ENCODE measurements around the gene CALHM5.
"Not testable (repeated sequence)": the region's sequence is repeated elsewhere in the genome, so short reads cannot be mapped to it uniquely, and the experiment has no call there.

Gene CALHM5, protein sequence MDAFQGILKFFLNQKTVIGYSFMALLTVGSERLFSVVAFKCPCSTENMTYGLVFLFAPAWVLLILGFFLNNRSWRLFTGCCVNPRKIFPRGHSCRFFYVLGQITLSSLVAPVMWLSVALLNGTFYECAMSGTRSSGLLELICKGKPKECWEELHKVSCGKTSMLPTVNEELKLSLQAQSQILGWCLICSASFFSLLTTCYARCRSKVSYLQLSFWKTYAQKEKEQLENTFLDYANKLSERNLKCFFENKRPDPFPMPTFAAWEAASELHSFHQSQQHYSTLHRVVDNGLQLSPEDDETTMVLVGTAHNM

DNA sequence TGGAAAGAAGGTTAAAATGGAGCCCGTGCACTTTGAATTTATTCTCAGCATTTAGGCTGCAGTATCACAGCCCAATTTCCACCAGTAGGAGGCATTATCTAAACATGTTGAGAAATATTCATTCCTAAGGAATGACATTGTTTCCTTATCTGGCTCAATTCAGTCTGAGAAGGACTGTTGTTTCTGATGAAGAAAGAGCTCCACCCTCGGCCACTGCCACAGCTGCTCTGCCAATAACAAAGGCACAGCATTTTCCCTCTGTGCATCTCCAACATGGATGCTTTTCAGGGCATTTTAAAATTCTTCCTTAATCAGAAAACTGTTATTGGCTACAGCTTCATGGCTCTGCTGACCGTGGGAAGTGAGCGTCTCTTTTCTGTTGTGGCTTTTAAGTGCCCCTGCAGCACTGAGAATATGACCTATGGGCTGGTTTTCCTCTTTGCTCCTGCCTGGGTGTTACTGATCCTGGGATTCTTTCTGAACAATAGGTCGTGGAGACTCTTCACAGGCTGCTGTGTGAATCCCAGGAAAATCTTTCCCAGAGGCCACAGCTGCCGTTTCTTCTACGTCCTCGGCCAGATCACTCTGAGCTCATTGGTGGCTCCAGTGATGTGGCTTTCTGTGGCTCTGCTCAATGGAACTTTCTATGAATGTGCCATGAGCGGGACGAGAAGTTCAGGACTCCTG, at the start of gene CALHM5:
TSS of gene CALHM5 (plus strand) at position 216 of the 687 bp plus-strand sequence. CDS start at position 274, 58 bp downstream.
- no peak for DNase-seq

- peak; percentile 66 for DNase-seq
Measured at GRCh38 chr6:116461932-116462885, 49.2 kb upstream of the CALHM5 start.

DNA sequence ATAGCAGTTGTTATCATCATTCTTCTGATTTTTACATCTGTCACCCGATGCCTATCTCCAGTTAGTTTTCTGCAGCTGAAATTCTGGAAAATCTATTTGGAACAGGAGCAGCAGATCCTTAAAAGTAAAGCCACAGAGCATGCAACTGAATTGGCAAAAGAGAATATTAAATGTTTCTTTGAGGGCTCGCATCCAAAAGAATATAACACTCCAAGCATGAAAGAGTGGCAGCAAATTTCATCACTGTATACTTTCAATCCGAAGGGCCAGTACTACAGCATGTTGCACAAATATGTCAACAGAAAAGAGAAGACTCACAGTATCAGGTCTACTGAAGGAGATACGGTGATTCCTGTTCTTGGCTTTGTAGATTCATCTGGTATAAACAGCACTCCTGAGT, 48.1 kb upstream of the CALHM5 start:
- no peak for DNase-seq

GRCh38 chr6:116465246-116465645, 46.2 kb upstream of the CALHM5 start:
- no peak for DNase-seq

GRCh38 chr6:116467096-116467495, 44.3 kb upstream of the CALHM5 start:
- no peak for DNase-seq

- DNase-seq, result no peak
Measured at GRCh38 chr6:116467514-116467913, 43.9 kb upstream of the CALHM5 start.

- no peak for DNase-seq
Measured at GRCh38 chr6:116468293-116468692, 43.1 kb upstream of the CALHM5 start.

GRCh38 chr6:116471531-116471930, 39.9 kb upstream of the CALHM5 start:
- no peak for DNase-seq

DNA sequence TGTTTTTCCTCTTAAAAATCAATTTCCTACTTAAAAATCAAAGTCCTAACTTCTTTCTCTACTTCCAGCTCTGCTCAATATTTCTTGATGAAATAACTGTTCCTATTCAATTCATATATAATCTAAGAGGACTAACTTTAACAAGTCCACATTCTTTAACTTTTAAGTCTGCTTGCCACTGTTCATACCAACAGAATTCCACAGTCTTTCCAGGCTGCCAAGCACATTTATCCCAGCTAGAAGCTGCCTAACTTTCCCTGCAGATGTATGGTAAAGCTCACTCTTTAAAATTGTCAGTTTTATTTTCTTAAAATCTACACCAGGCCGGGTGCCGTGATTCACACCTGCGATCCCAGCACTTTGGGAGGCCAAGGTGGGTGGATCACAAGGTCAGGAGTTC, 38.7 kb upstream of the CALHM5 start:
- DNase-seq, result no peak

- no peak for DNase-seq
Measured at GRCh38 chr6:116475141-116475540, 36.3 kb upstream of the CALHM5 start.

GRCh38 chr6:116476002-116476678, 35.3 kb upstream of the CALHM5 start:
- no peak for DNase-seq

GRCh38 chr6:116482780-116483179, 28.7 kb upstream of the CALHM5 start:
- no peak for DNase-seq

DNA sequence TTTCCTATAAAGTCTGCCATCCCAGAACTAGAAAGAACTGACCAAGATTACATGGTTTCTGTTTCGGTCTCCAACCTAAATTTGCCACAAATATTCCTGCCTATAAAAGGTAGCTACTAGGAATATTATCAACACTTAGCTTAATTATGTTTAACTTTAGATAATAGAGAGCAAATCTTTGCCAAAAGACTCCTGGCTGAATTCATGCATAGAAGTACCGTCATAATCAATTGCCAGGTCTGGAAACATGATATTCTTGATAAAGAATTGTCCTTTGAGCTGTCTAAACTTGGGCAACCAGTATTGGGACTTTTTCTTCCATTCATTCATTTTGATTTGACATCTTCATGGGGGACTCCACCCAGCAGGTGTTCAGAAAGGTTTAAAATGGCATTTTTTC, 27.8 kb upstream of the CALHM5 start:
- DNase-seq, result no peak

DNA sequence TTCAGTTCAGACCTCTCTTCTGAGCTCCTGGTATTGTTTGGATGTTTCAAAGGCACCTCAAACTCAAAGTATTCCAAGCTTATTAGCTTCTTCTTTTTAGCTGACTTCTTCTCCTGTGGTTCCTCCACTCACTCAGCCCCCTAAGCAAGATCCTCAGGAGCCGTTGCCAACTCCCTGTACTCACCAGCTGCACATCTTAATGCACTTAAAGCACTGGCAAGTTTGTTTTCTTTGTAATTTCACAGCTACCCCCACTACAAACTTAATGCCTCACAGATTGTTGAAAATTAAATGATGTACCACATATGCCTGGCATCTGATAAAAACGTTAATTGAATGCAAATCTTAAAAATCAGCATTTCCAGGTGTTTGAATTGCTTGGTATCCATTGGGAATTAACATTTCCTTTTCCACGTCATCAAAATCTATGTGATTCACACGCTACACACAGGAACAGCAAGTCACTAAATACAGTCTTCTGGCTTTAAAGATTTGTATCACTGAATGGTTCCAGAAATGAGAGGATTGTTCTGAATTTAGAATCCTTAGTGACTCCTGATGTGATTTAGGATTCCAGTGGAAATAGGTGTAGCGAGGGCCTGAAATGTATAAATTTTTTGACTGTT, 25.8 kb upstream of the CALHM5 start:
- DNase-seq, result no peak

DNA sequence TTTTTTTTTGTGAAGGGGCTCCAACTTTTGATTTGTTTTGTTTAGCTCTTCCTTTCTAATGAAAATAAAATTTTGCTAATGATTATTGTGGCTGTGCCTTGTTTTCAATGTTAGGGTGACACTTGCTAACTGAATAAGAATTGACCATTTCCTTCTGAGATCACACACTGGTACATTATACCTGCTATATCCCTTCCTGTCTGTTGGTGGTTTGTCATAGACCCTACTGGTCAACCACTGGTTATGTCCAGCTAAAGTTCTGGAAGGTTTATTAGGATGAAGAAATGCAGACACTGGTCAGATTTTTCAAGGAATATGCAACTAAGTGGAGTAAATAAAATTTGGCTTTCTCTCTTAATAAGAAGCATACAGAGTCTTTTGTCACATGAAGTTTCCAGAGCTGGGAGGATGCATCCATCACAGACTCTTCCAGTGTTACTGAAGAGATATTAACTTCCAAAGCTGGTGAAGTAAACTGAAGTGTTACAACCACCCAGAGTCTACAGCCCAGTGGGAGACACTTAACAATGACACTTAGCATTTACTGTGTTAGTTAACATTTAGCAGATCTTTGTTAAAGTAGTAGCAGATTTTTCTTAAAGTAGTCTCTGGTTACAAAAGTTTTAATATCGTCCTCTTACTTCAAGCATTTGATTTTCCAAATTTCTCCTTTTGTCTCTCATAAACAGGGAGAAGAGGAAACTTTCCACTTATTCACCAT, 19.7 kb upstream of the CALHM5 start:
- DNase-seq, result no peak

DNA sequence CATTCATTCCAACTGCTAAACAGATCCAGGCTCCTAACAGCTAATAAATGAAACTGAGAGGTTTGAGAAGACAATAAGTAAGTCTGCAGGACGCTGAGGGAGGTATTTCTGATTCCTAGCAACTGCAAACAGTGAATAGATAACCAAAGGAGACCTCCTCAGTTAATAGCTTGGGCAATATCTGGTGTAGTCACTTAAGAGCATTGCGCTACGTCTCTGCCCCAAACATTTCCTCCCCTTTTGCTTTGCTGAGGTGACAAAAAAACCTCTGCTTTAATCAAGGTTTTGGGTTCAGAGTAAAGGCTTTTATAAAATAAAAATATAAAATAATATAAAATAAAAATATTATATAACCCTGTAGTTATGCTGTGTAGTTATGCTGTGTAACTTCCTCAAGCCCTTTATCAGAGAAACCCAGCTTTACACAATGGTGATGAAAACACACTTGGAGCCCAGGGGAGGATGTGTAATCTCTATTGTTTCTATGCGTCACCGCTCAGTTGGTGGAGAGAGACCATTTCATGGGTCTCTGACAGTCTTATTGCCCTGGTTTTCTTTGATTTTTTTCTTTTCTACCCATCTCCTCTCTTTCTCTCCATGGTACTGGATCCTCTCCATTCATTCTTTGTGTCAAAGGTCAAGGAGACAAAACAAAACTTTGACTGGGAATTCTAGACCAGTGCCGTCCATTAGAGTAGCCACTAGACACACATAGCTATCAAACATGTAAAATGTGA, 18.9 kb upstream of the CALHM5 start:
- DNase-seq, result no peak

- DNase-seq, result not testable (repeated sequence)
Measured at GRCh38 chr6:116495161-116495560, 16.3 kb upstream of the CALHM5 start.

DNA sequence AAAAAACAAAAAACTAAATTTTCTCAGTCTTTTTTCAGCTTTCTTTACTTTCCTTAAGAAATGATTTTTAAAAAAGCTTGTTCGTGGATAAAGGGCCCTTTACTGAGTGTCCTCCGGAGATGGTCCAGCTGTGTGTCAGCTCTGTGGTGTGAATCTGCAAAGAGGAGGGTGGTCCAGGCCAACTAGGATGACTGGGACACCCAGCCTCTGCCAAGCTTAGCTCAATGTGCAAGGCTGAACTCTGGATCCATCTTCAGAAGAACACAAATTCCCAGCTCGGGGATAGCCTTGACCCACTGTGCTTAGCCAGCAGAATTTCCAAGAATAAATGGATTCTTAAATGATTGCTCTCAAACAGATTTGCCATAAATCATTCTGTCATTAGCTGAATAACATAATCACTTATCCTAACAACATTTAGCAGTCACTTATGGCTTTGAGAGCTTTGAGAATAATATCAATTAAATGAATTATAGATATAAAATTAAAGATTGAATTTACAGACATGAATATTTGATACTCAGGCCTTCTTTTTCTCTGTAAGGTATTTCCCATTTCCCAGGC, 14.2 kb upstream of the CALHM5 start:
- DNase-seq, result no peak

DNA sequence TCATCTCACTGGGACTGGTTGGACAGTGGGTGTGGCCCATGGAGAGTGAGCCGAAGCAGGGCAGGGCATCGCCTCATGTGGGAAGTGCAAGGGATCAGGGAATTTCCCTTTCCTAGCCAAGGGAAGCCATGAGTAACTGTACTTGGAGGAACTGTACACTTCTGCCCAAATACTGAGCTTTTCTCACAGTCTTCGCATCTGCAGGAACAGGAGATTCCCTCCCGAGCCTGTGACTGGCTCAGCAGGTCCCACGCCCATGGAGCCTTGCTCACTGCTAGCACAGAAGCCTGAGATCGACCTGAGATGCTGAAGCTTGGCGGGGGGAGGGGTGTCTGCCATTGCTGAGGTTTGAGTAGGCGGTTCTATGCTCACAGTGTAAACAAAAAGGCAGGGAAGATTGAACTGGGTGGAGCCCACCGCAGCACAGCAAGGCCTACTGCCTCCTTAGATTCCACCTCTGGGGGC, 10.4 kb upstream of the CALHM5 start:
- DNase-seq, result no peak

GRCh38 chr6:116507324-116507723, 4.1 kb upstream of the CALHM5 start:
- no peak for DNase-seq
